Stimulated activated CD4-positive, alpha-beta T cell treated with anti-CD3 and anti-CD28 coated beads, TNF-alpha, amount 100 ng/mL, for 1 hour (primary cell): Measurements from ENCODE around the gene ATP8B1.

Experiments used
- DNase-seq, 3 donors: peaks; one replicate each; pipeline ENCODE4 v3.0.0-alpha.2; 2020; ENCODE audit warnings: low read depth in 3 of 3, low spot score in 1 of 3

ATP8B1 gene

DNA sequence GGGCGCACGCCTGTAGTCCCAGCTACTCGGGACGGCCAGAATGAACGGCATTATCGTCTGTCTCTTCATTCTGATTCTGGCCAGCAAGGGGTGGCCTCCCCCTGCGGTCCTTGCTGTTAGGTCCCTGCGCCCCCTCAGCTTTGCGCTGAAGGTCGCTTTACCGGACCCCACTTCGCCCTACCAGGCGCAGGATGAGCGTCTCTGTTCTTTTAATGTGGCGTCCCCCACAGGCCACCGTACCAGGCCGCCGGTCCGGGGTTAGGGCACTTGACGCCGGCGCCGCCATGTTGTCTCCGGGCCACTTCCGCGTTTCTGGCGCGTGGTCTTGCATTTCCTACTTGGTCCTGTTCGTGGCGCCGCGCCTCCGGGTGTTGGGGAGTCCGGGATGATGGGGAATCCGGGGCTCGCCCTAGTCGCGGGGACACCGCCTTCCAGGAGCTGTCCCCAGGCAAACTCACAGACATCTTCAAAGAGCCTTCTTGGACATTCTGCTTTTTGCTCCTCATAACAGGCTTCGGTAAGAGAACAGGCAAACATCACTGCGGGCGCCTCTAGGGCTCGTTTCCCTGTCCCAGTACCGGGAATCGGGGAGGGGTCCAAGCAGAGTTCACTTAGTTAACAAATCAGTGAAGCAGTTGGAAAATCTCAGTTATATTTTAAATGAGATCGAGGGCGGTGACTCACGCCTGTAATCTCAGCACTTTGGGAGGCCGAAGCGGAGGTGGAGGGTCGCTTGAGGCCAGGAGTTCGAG lies 172.9 kb downstream of the ATP8B1 start:
- peak; percentile 84 to 93 (median 90) for DNase-seq

DNA sequence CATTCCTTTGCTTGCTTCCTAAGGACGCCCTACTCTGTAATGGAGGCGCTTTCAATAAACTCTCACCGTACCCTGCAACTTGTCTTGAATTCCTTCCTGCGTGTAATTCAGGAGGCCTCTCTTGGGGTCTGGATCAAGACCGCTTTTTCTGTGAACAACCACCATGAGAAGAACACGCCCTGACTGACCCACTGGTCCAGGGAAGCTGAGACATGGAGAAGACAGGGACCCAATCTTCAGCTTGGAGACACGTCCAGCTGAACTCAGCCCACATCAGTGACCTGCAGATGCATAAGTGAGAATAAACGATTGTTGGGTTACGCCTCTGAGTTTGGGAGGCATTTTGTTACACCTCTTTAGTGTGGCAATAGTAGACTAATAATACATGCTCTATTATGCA lies 173.7 kb downstream of the ATP8B1 start:
- DNase-seq: no peak

DNA sequence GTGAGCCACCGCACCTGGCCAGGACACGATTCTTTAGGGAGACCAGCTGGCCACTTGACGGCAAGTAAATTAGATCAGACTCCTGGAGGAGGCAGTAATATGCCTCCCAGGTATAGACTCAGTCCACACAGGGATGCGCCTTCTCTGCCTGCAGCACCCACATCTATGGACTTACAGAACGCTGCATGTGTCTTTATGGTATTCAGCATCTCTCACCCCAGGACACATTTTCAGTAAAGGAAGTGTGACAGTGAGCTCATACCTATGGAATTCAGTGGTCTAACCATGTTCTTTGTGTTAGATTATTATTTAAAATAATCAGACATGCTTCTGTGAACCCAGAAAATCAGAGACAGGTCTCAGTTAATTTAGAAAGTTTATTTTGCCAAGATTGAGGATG lies 175.6 kb downstream of the ATP8B1 start:
- no peak for DNase-seq

DNA sequence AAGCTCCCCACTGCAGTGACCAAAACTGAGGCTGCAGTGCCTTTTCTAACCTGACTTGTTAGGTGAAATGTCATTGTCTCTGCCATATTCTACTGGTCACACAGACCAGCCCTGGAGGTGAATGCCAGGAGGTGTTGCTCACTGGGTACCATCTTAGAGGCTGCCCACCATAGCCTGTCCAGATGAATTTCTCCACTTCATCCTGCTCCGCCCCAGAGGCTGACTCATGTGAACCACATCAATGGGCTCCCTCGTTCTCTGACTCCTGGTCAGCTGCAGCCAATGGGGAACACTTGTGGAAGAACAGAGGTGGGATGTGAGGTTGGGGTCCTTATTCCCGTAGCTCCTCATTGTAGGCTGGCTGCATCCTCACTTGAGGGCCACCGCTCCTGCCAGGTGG lies 178.1 kb downstream of the ATP8B1 start:
- no peak for DNase-seq

DNA sequence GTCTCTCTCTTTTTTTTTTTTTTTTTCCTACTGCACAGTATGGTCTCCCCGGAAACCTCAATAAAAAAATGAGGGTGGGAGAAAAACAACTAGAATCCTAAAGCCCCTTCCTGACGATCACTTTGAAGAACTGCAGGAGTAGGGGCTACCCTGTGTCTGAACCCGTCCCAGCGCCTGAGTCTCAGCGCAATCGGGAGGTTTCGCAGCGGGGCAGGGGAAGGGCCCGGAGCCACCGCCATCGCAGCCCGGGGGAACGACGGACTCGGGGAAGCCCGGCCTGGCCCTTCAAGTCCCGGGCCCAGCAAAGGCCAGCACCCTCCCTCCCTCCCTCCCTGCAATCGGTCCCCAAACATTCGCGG lies 181.9 kb downstream of the ATP8B1 start:
- DNase-seq: no peak

DNA sequence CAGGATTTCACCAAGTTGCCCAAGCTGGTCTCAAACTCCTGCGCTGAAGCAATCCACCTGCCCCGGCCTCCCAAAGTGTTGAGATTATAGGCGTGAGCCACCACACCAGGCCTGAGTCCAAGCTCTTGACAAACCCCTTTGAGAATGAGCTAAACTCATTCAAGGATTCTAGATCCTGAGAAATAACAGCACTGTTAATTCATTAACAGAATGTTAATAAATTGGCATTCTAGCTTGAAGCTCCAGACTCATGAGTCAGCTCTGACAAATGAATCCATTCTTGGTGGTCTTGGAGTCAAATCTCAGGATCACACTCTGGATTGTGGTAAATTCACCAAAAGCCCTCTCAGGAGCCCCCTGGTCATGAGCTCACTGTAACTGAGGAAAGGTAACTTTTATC lies 183.2 kb downstream of the ATP8B1 start:
- no peak for DNase-seq

DNA sequence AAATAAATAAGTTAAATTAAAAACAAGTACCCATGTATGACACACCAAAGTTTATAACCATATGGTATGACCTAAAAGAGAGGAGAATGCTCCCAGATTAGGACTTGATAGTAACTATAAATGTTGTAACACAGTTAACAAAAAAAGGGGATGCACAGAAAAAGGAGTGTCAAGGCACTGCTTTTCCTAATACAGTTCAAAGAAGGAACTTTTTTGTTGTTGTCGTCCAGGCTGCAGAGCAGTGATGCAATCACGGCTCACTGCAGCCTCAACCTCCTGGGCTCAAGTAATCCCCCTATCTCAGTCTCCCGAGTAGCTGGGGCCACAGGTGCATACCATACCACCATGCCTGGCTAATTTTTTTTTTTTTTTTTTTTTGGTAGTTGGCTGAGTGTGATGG lies 184.2 kb downstream of the ATP8B1 start:
- no peak for DNase-seq

DNA sequence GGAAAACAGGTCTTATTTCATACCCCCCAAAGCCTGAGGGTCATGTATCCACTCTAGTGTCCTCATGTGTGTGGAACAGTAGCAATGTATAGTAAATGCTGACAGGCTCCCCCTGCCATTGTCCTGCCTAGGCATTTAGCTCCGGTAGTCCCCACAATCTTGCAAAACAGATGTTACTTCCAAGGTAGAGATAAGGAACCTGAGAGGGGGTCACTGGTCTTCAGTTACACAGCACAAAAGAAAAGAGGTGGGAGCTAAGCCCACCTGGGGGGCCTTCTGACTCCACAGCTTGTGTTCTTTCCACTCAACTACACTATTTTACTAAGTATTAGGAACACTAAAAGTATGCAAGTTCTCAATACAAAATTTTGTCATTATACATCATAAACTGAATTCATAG lies 199.2 kb downstream of the ATP8B1 start:
- DNase-seq: no peak
